Endothelial cell of umbilical vein (primary cell): ENCODE data around the gene RHOB. TPM values are rescaled to one million over a fixed set of nuclear protein-coding genes. Genes with fewer than 3 reads are reported as not detected.
A peak's percentile ranks its signal among the peaks of the same experiment; 100 is the strongest.

Experiments
- BruUV-seq: library from RNA; stranded (reverse); fragments of 400-500 nt; replicated peaks from 2 replicates; lab custom pipeline; 2021; lab: Mats Ljungman, UMichigan
- CTCF ChIA-PET: fragments of 300-600, 350-600 bp; sonication (Branson Sonifier 250); formaldehyde crosslinking; loops from one replicate; lab custom pipeline; 2021; ENCODE audit warnings: antibody characterized with exemption, inconsistent platforms; lab: Charles Lee
- POLR2A ChIA-PET: fragments of 300-600, 350-600 bp; sonication (Branson Sonifier 250); formaldehyde crosslinking; loops from one replicate; lab custom pipeline; 2021; ENCODE audit warnings: antibody characterized with exemption, inconsistent platforms; lab: Charles Lee
- DNase-seq: peaks from one replicate; pipeline ENCODE4 v3.0.0-alpha.2; 2011; ENCODE audit warnings: low read depth, low spot score
- FAIRE-seq: peaks from 2 replicates; lab custom pipeline; 2011; peaks lifted over from hg19 to GRCh38; lab: Jason Lieb, UNC
- H2AFZ ChIP-seq: 2 replicates; pipeline ENCODE4 v1.6.0; 2012; ENCODE audit warnings: low read depth, low read length, control low read depth, inconsistent platforms
- H3K27ac ChIP-seq: 2 replicates; pipeline ENCODE4 v1.5.1; 2011; ENCODE audit warnings: low read depth, mild to moderate bottlenecking, control low read depth, low read length, moderate library complexity; ENCODE audit not compliant: insufficient read depth
- H3K27me3 ChIP-seq, 2 experiments: 2 replicates each; pipeline versions ENCODE4 v1.6.0 to v1.6.1; 2011; ENCODE audit warnings: low read length in 2 of 2, mixed read lengths in 1 of 2; ENCODE audit not compliant: control insufficient read depth in 2 of 2, insufficient read depth in 2 of 2
- H3K36me3 ChIP-seq, 2 experiments: 2 replicates in 1 of 2; 3 replicates in 1 of 2; pipeline ENCODE4 v1.5.1; 2011; ENCODE audit warnings: low read length in 2 of 2, mild to moderate bottlenecking in 1 of 2, moderate library complexity in 1 of 2; ENCODE audit not compliant: control insufficient read depth in 2 of 2, insufficient read depth in 2 of 2; ENCODE audit errors: extremely low read depth in 1 of 2
- H3K4me1 ChIP-seq: 3 replicates; pipeline ENCODE4 v1.5.1; 2011; ENCODE audit warnings: mild to moderate bottlenecking, low read length; ENCODE audit not compliant: control insufficient read depth, insufficient read depth; ENCODE audit errors: extremely low read depth
- H3K4me2 ChIP-seq: 2 replicates; pipeline ENCODE4 v1.6.1; 2011; ENCODE audit warnings: low read length, control low read depth, mixed read lengths; ENCODE audit not compliant: insufficient read depth
- H3K4me3 ChIP-seq, 3 experiments: fragments of 200-600 bp in 1 of 3; sonication (generic), shearing (Covaris generic) in 1 of 3; replicated peaks in 1 of 3; 2 replicates each; pipeline ENCODE4 v1.5.1; 2011 to 2016; ENCODE audit warnings: control low read depth in 3 of 3, low read length in 3 of 3, mild to moderate bottlenecking in 2 of 3, inconsistent platforms in 1 of 3, low read depth in 1 of 3, moderate library complexity in 1 of 3; ENCODE audit not compliant: insufficient read depth in 1 of 3
- H3K79me2 ChIP-seq: 2 replicates; pipeline ENCODE4 v1.6.0; 2012; ENCODE audit warnings: low read length, inconsistent platforms; ENCODE audit not compliant: control insufficient read depth, insufficient read depth
- H3K9ac ChIP-seq: replicated peaks from 2 replicates; pipeline ENCODE3; 2011; ENCODE audit warnings: low read length, control low read depth; ENCODE audit not compliant: insufficient read depth; ENCODE audit errors: extremely low read depth
- H3K9me1 ChIP-seq: replicated peaks from 3 replicates; pipeline ENCODE4 v1.6.0; 2011; ENCODE audit warnings: mild to moderate bottlenecking, low read length; ENCODE audit not compliant: control insufficient read depth, insufficient read depth; ENCODE audit errors: extremely low read depth
- H3K9me3 ChIP-seq: replicated peaks from 2 replicates; pipeline ENCODE4 v1.5.1; 2012; ENCODE audit warnings: low read length, inconsistent platforms; ENCODE audit not compliant: control insufficient read depth, insufficient read depth
- H4K20me1 ChIP-seq: replicated peaks from 2 replicates; pipeline ENCODE3; 2011; ENCODE audit warnings: mild to moderate bottlenecking, low read length; ENCODE audit not compliant: control insufficient read depth, insufficient read depth; ENCODE audit errors: extremely low read depth
- EZH2 ChIP-seq: IDR thresholded peaks from 2 replicates; pipeline ENCODE4 v1.6.1; 2012; ENCODE audit warnings: borderline replicate concordance, low read depth, mild to moderate bottlenecking, moderate library complexity, low read length, inconsistent platforms; ENCODE audit not compliant: severe bottlenecking
- FOS ChIP-seq: IDR thresholded peaks from 2 replicates; pipeline ENCODE4 v1.6.1; 2011; ENCODE audit warnings: mild to moderate bottlenecking, low read length, moderate library complexity, borderline replicate concordance; ENCODE audit not compliant: insufficient read depth
- GATA2 ChIP-seq: IDR thresholded peaks from 2 replicates; pipeline ENCODE4 v1.7.0; 2011; ENCODE audit warnings: low read depth, mild to moderate bottlenecking, moderate library complexity, mixed read lengths, low read length; ENCODE audit not compliant: insufficient read length, insufficient read depth
- JUN ChIP-seq: IDR thresholded peaks from 2 replicates; pipeline ENCODE4 v1.6.1; 2011; ENCODE audit warnings: borderline replicate concordance, low read depth; ENCODE audit not compliant: insufficient read length, insufficient read depth
- MYC ChIP-seq: IDR thresholded peaks from one replicate; pipeline ENCODE4 v1.6.1; 2011; ENCODE audit warnings: mild to moderate bottlenecking, low read depth, low read length
- POLR2A ChIP-seq: IDR thresholded peaks from 2 replicates; pipeline ENCODE4 v1.6.1; 2012; ENCODE audit warnings: low read depth, mild to moderate bottlenecking, control low read depth, low read length
- POLR2AphosphoS5 ChIP-seq: IDR thresholded peaks from 2 replicates; pipeline ENCODE4 v1.6.1; 2012; ENCODE audit warnings: low read depth, mild to moderate bottlenecking, control low read depth, low read length, moderate library complexity; ENCODE audit not compliant: insufficient read depth
- dilution Hi-C: fragments of 300-500 bp; cut with MboI; formaldehyde crosslinking; loops from one replicate; pipeline ENCODE4 v1.15.0; 2019; ENCODE audit warnings: low sequenced_read_pairs; ENCODE audit not compliant: extremely low pct_ligation_motif_present
- intact Hi-C: fragments of 100-400 bp; cut with micrococcal nuclease; formaldehyde crosslinking; loops from one replicate; pipeline ENCODE4 v1.10.0; 2022
- polyA plus RNA-seq, 4 experiments: library from polyadenylated mRNA; depleted of rRNA in 3 of 4; stranded (reverse) in 3 of 4; unstranded in 1 of 4; fragments of >200 nt; gene quantifications; 2 replicates each; pipeline versions ENCODE4 v1.2.1 to v1.2.3, GENCODE V29; 2011 to 2012; ENCODE audit warnings: missing spikeins in 1 of 4
- total RNA-seq: library from RNA; stranded (reverse); gene quantifications from 2 replicates; pipeline ENCODE4 v1.2.3, GENCODE V29; 2021
- TF ChIP-seq, protein P1 (sequence below), 2 donors: IDR thresholded peaks; 1 replicate in 1 of 2; 2 replicates in 1 of 2; pipeline ENCODE4 v1.5.1; 2011; ENCODE audit warnings: low read length in 2 of 2, mild to moderate bottlenecking in 2 of 2, moderate library complexity in 2 of 2, control low read depth in 1 of 2, inconsistent platforms in 1 of 2, low read depth in 1 of 2; ENCODE audit not compliant: insufficient read depth in 1 of 2; ENCODE audit errors: extremely low read depth in 1 of 2
- TF ChIP-seq, protein P2 (sequence below): IDR thresholded peaks from 2 replicates; pipeline ENCODE4 v1.6.1; 2011; ENCODE audit not compliant: insufficient read depth, insufficient read length

Gene RHOB
- total and polyA plus RNA-seq, 2 donors (not counting 3 experiments of a cell fraction or from before 2014, with no cell fraction given) = 830 to 1,101 TPM

DNA sequence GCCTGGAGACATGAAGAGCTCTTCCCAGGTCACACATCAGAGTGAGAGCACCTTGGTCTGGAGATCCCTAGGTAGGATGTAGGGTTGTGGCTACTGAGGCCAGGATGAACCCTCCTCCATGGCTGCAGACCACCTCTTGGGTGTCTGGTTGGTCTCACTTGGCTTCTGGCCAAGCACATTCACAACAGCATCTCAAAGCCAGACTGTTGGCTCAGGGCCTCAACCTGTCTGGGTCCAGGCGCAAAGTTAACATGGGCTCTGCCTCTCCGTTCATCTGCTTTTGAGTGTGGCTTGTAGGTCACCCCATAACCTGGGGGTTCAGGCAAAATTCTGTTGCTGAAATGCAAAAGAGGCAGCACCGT lies 40.1 kb downstream of the RHOB start:
- BruUV-seq = no TSS peak
- Histone ChIP-seq H3K9ac (no peak overlapping the region), H3K27ac (no peak overlapping the region), H3K9me1 (no peaks in the 10 kb centered on the region), H3K36me3 (no peaks in the 10 kb centered on the region), H3K4me1 (peaks cover 8% of the 10 kb centered on the region), H3K27me3 (no peaks in the 10 kb centered on the region), H3K79me2 (no peaks in the 10 kb centered on the region), H3K4me2 (no peak overlapping the region), H2AFZ (no peak overlapping the region), H3K4me3 (no peak overlapping the region), H3K9me3 (no peaks in the 10 kb centered on the region), H4K20me1 (no peaks in the 10 kb centered on the region)
- intact Hi-C loops (no loop called here), dilution Hi-C loops (no loop called here)
- no peak for DNase-seq
- POLR2A ChIA-PET = no interaction called here
- CTCF ChIA-PET = interaction anchor here (1.4 kb wide), 1 partner anchor 10 kb away, joined by 5 read pairs; no protein-coding TSS in a partner anchor
- no peak for TF ChIP-seq JUN
- FAIRE-seq = no peak

DNA sequence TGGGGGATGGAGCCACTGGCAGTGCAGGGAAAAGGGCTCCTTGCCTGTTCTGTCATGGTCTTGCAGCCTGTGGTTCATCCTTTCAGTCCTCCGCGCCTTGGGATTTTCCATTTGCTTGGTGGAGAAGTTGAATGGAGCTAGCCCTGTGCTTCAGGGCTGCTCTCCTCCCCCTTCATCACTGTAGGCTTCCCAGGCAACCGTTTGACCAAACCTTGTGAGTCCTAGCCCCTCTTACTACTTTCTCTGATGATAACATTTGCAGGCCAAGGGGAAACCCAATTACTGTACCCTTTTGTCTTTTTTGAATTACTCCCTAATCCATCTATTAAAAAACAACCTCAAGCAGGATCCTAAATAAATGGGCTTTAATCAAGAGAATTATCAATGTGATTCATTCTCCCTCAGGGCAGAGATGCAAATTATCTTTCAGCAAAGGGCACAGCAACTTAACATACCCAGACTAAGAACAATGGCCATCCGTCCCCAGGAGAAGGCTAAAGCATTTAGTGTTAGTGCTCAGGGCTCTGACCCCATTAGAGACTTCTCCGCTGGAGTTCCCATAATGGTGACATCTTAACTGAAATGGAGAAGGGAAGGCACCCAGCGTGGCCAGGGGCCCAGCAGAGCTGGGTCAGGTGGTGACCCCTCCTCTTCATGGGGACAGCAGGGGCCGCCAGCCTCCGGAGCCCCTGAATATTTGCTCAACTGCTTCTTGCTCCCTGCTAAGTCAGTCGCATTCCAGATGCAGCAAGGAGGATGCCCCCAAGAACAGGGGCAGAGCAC lies 40.7 kb downstream of the RHOB start:
- Histone ChIP-seq H3K9me1 (no peaks in the 10 kb centered on the region), H3K4me1 (peaks cover 8% of the 10 kb centered on the region), H2AFZ (no peak overlapping the region), H3K79me2 (no peaks in the 10 kb centered on the region), H3K9ac (no peak overlapping the region), H4K20me1 (no peaks in the 10 kb centered on the region), H3K4me2 (no peak overlapping the region), H3K36me3 (no peaks in the 10 kb centered on the region), H3K27ac (no peak overlapping the region), H3K9me3 (no peaks in the 10 kb centered on the region), H3K27me3 (no peaks in the 10 kb centered on the region), H3K4me3 (no peak overlapping the region)
- intact Hi-C loops = no loop called here
- ChIA-PET CTCF (no interaction called here), POLR2A (no interaction called here)
- dilution Hi-C loops = no loop called here
- FAIRE-seq (peak; percentile 58), DNase-seq (no peak)
- BruUV-seq = no TSS peak
- TF ChIP-seq JUN (no peak), GATA2 (no peak), POLR2AphosphoS5 (no peak), MYC (no peak), EZH2 (no peak), FOS (no peak), POLR2A (no peak)
- TF ChIP-seq, protein P1, sequence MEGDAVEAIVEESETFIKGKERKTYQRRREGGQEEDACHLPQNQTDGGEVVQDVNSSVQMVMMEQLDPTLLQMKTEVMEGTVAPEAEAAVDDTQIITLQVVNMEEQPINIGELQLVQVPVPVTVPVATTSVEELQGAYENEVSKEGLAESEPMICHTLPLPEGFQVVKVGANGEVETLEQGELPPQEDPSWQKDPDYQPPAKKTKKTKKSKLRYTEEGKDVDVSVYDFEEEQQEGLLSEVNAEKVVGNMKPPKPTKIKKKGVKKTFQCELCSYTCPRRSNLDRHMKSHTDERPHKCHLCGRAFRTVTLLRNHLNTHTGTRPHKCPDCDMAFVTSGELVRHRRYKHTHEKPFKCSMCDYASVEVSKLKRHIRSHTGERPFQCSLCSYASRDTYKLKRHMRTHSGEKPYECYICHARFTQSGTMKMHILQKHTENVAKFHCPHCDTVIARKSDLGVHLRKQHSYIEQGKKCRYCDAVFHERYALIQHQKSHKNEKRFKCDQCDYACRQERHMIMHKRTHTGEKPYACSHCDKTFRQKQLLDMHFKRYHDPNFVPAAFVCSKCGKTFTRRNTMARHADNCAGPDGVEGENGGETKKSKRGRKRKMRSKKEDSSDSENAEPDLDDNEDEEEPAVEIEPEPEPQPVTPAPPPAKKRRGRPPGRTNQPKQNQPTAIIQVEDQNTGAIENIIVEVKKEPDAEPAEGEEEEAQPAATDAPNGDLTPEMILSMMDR (IDR thresholded peaks at IDR 0.05; ENCODE audit: extremely low read depth in 1 of 2, insufficient read depth in 1 of 2, low read depth in 1 of 2, low read length in 2 of 2) = no peak
- TF ChIP-seq, protein P2, sequence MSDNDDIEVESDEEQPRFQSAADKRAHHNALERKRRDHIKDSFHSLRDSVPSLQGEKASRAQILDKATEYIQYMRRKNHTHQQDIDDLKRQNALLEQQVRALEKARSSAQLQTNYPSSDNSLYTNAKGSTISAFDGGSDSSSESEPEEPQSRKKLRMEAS = no peak
